KMS-11 (cell line): ENCODE results near the gene GLI3.

Experiments
- H2AFZ ChIP-seq: fragments of 200-600 bp; sonication (generic); 2 replicates; pipeline ENCODE4 v1.6.1; 2016; ENCODE audit warnings: antibody characterized with exemption, mixed run types, low read depth
- H3K27ac ChIP-seq: fragments of 200-600 bp; sonication (generic); 2 replicates; pipeline ENCODE4 v1.6.1; 2016; ENCODE audit warnings: mild to moderate bottlenecking, mixed run types
- H3K27me3 ChIP-seq: fragments of 200-600 bp; sonication (generic); 2 replicates; pipeline ENCODE4 v1.6.1; 2017; ENCODE audit warnings: mild to moderate bottlenecking, low read depth, mixed run types, moderate library complexity; ENCODE audit not compliant: insufficient read depth
- H3K36me3 ChIP-seq: fragments of 200-600 bp; sonication (generic); 2 replicates; pipeline ENCODE4 v1.6.1; 2017; ENCODE audit warnings: mild to moderate bottlenecking, mixed run types; ENCODE audit not compliant: insufficient read depth
- H3K4me1 ChIP-seq: fragments of 200-600 bp; sonication (generic); 2 replicates; pipeline ENCODE4 v1.6.1; 2016; ENCODE audit warnings: mild to moderate bottlenecking, low read depth, mixed run types; ENCODE audit not compliant: poor library complexity, severe bottlenecking
- H3K4me2 ChIP-seq: fragments of 200-600 bp; sonication (generic); 2 replicates; pipeline ENCODE4 v1.7.0; 2016; ENCODE audit warnings: mild to moderate bottlenecking, mixed run types
- H3K4me3 ChIP-seq: fragments of 200-600 bp; sonication (generic); IDR thresholded peaks from 2 replicates; pipeline ENCODE4 v1.6.1; 2017; ENCODE audit warnings: low read depth, low read length, mixed read lengths; ENCODE audit not compliant: insufficient read depth
- H3K79me2 ChIP-seq: fragments of 200-600 bp; sonication (generic); 2 replicates; pipeline ENCODE4 v1.6.1; 2016; ENCODE audit warnings: low read depth, mixed run types; ENCODE audit not compliant: insufficient read depth
- H3K9ac ChIP-seq: fragments of 200-600 bp; sonication (generic); 2 replicates; pipeline ENCODE4 v1.6.1; 2016; ENCODE audit warnings: mild to moderate bottlenecking, mixed run types
- H4K20me1 ChIP-seq: fragments of 200-600 bp; sonication (generic); 2 replicates; pipeline ENCODE4 v1.6.1; 2016; ENCODE audit warnings: mild to moderate bottlenecking, mixed run types; ENCODE audit not compliant: insufficient read depth
- CTCF ChIP-seq: fragments of 200-600 bp; sonication (generic); conservative IDR thresholded peaks from 2 replicates; pipeline ENCODE4 v1.6.1; 2017; ENCODE audit warnings: low read depth, mild to moderate bottlenecking, antibody characterized with exemption, low read length, moderate library complexity, mixed read lengths

The GLI3 gene

DNA sequence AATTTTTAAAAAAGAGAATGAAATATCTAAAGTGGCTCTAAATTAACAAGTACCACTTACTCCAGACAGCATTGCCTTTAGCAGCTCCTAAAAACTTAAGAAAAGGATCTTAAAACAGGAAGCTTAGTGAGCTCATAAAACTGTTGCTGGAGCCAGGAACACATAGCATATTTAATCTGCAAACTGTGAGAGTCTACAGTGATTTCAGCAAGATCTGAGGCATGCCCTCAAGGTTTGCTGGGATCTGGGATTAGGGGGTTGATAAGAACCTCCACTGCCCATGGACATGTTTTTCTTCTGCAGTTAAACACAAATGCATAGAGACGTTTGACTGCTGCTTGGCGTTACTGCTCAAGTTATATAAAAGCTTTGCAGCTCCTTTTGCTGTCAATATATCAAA, 3.8 kb downstream of the GLI3 start:
- Histone ChIP-seq H3K4me3 (no peak overlapping the region), H3K79me2 (no peaks in the 10 kb centered on the region), H3K4me2 (no peak overlapping the region), H3K27ac (no peak overlapping the region), H3K9ac (no peak overlapping the region), H3K36me3 (no peaks in the 10 kb centered on the region), H3K4me1 (peaks cover 6% of the 10 kb centered on the region), H4K20me1 (no peaks in the 10 kb centered on the region), H3K27me3 (peaks cover 5% of the 10 kb centered on the region), H2AFZ (no peak overlapping the region)
- TF ChIP-seq CTCF: no peak

DNA sequence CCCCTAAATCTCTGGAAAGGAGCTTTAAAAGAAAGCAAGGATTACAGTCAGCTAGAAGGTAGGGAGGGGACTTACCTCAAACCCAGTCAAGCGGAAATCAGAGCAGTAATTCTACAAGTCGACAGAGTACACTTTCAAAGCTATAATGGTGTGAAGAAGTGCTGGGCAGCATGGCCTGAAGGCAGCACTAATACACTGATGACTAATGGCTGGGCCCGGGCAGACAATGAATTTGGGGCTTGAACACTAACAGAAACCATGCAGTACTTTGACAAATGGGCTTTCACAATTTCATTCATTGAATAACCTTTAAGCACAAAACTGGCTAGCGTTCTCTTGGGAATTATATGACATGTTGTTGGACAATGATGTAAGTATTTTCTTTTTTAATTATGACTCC, 4.7 kb downstream of the GLI3 start:
- no peaks in the 10 kb centered on the region for H3K36me3 ChIP-seq
- H4K20me1 ChIP-seq: no peaks in the 10 kb centered on the region
- TF ChIP-seq CTCF: no peak
- peaks cover 5% of the 10 kb centered on the region for H3K27me3 ChIP-seq
- no peaks in the 10 kb centered on the region for H3K79me2 ChIP-seq
- peaks cover 7% of the 10 kb centered on the region for H3K4me1 ChIP-seq
- no peak overlapping the region for H3K27ac ChIP-seq
- no peak overlapping the region for H3K4me2 ChIP-seq
- no peak overlapping the region for H3K9ac ChIP-seq
- H3K4me3 ChIP-seq: no peak overlapping the region
- no peak overlapping the region for H2AFZ ChIP-seq

- peaks cover 5% of the 10 kb centered on the region for H3K27me3 ChIP-seq
- no peak for TF ChIP-seq CTCF
- no peaks in the 10 kb centered on the region for H3K36me3 ChIP-seq
- H3K79me2 ChIP-seq: no peaks in the 10 kb centered on the region
- no peak overlapping the region for H3K4me3 ChIP-seq
- no peak overlapping the region for H2AFZ ChIP-seq
- H3K4me2 ChIP-seq: no peak overlapping the region
- H3K27ac ChIP-seq: no peak overlapping the region
- H3K9ac ChIP-seq: no peak overlapping the region
- peaks cover 16% of the 10 kb centered on the region for H3K4me1 ChIP-seq
- H4K20me1 ChIP-seq: no peaks in the 10 kb centered on the region; the same call in 1 of the 2 replicates
These were observed 5.8 kb downstream of the GLI3 start for GRCh38 chr7:42231043-42231787.

- Histone ChIP-seq H4K20me1 (no peaks in the 10 kb centered on the region; the same call in 1 of the 2 replicates), H3K4me2 (peak overlapping the region; percentile 40; the same call in 1 of the 2 replicates), H3K4me3 (no peak overlapping the region), H2AFZ (peak overlapping the region; percentile 64), H3K36me3 (no peaks in the 10 kb centered on the region), H3K27ac (no peak overlapping the region), H3K27me3 (no peaks in the 10 kb centered on the region; the same call in 1 of the 2 replicates), H3K9ac (peak overlapping the region; percentile 7; the same call in 1 of the 2 replicates), H3K79me2 (no peaks in the 10 kb centered on the region), H3K4me1 (peaks cover 9% of the 10 kb centered on the region)
- no peak for TF ChIP-seq CTCF
These were observed 8.9 kb downstream of the GLI3 start for GRCh38 chr7:42227936-42228591.
